CD4-positive, CD25-positive, alpha-beta regulatory T cell (primary cell): ENCODE data around the gene CCDC146. TPM values are rescaled to one million over a fixed set of nuclear protein-coding genes. Genes with fewer than 3 reads are reported as not detected.

Source experiments
- ATAC-seq, 2 donors: fragments of 150-1000 bp; cut with Tn5 transposase; one replicate each; pipeline ENCODE4 v1.10.0; 2021; ENCODE audit warnings: low read depth in 2 of 2, moderate number of reproducible peaks in 2 of 2, moderate library complexity in 1 of 2
- DNase-seq, 3 donors: peaks; one replicate each; pipeline versions ENCODE4 v3.0.0 to v3.0.0-alpha.2; 2012 to 2022; ENCODE audit warnings: mixed read lengths in 1 of 3
- H3K27ac ChIP-seq: one replicate; pipeline ENCODE4 v1.7.0; 2013; ENCODE audit warnings: mild to moderate bottlenecking, low read length; ENCODE audit not compliant: insufficient read depth, poor library complexity, severe bottlenecking
- H3K27me3 ChIP-seq: one replicate; pipeline ENCODE4 v1.7.0; 2013; ENCODE audit warnings: low read length; ENCODE audit not compliant: control insufficient read depth, insufficient read depth
- H3K36me3 ChIP-seq: one replicate; pipeline ENCODE4 v1.7.0; 2013; ENCODE audit warnings: mild to moderate bottlenecking, low read length, moderate library complexity; ENCODE audit not compliant: control insufficient read depth, insufficient read depth
- H3K4me1 ChIP-seq: 2 replicates; pipeline ENCODE4 v1.7.0; 2013; ENCODE audit warnings: mild to moderate bottlenecking, low read length; ENCODE audit not compliant: insufficient read depth, control insufficient read depth, poor library complexity, severe bottlenecking
- H3K4me3 ChIP-seq: one replicate; pipeline ENCODE4 v1.7.0; 2013; ENCODE audit warnings: low read depth, mild to moderate bottlenecking, low read length, moderate library complexity
- H3K9me3 ChIP-seq, 2 experiments: 1 replicate in 1 of 2; 2 replicates in 1 of 2; pipeline ENCODE4 v1.7.0; 2013; ENCODE audit warnings: low read length in 2 of 2, mild to moderate bottlenecking in 1 of 2, moderate library complexity in 1 of 2; ENCODE audit not compliant: control insufficient read depth in 2 of 2
- H3K27ac Mint-ChIP-seq, 3 donors: one replicate each; pipeline ENCODE4 v1.8.0; 2020 to 2022; ENCODE audit warnings: mild to moderate bottlenecking in 3 of 3, mixed read lengths in 3 of 3, moderate library complexity in 2 of 3
- H3K27me3 Mint-ChIP-seq: one replicate; pipeline ENCODE4 v1.8.0; 2022; ENCODE audit warnings: mild to moderate bottlenecking, mixed read lengths
- H3K36me3 Mint-ChIP-seq: one replicate; pipeline ENCODE4 v1.8.0; 2020; ENCODE audit warnings: mixed read lengths
- H3K4me1 Mint-ChIP-seq, 4 donors: one replicate each; pipeline ENCODE4 v1.8.0; 2020 to 2022; ENCODE audit warnings: mixed read lengths in 4 of 4, mild to moderate bottlenecking in 1 of 4
- H3K4me3 Mint-ChIP-seq, 4 donors: one replicate each; pipeline ENCODE4 v1.8.0; 2020 to 2022; ENCODE audit warnings: mild to moderate bottlenecking in 4 of 4, mixed read lengths in 4 of 4, moderate library complexity in 3 of 4
- H3K9me3 Mint-ChIP-seq, 7 donors: one replicate each; pipeline ENCODE4 v1.8.0; 2020 to 2022; ENCODE audit warnings: mixed read lengths in 7 of 7, mild to moderate bottlenecking in 3 of 7, moderate library complexity in 2 of 7
- polyA plus RNA-seq, 4 donors: library from polyadenylated mRNA; unstranded; fragments of 300-500 nt; fragmentation: Illumina TruSeq; gene quantifications; one replicate each; pipeline ENCODE4 v1.2.3, GENCODE V29; 2021
- total RNA-seq: library from RNA; stranded (reverse); gene quantifications from one replicate; pipeline ENCODE4 v1.2.3, GENCODE V29; 2022

The CCDC146 gene
- total and polyA plus RNA-seq, 5 donors from 2014 or later, result 1.4 to 20.1 (median 2.9) TPM

DNA sequence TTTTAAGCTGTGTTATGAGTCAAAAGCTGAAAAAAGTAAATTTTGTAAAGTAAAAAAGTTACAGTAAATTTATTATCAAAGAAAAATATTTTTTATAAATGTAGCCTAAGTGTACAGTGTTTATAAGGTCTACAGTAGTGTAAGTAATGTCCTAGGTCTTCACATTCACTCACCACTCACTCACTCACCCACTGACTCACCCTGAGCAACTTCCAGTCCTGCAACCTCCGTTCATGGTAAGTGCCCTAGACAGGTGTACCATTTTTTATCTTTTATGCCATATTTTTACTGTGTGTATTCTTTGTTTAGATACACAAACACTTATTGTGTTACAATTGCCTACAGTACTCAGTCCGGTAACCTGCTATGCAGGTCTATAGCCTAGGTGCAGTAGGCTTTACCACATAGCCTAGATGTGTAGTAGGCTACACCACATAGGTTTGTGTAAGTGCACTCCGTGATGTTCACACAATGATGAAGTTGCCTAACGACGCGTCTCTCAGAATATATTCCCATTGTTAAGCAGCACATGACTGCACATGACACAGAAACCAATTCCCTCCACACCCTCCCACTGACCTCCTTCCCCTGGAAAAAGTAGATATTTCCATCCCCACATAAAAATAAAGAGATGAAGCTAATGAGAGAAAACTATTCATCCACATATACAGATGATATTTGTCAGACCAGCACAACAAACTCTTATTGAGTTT is 122.0 kb downstream of the CCDC146 start:
- Mint-ChIP-seq H3K27ac (no peak overlapping the region), H3K4me3 (no peak overlapping the region), H3K9me3 (no peaks in the 10 kb centered on the region), H3K36me3 (peaks cover 17% of the 10 kb centered on the region), H3K27me3 (no peaks in the 10 kb centered on the region), H3K4me1 (peaks cover 0 to 8% (median 3%) of the 10 kb centered on the region in 4 donors)
- peaks cover 4% of the 10 kb centered on the region for H3K4me1 ChIP-seq
- DNase-seq, result no peak
- no peaks in the 10 kb centered on the region for H3K27me3 ChIP-seq
- no peak overlapping the region for H3K27ac ChIP-seq
- H3K4me3 ChIP-seq, result no peak overlapping the region
- no peak for ATAC-seq
- peaks cover 2% of the 10 kb centered on the region for H3K36me3 ChIP-seq
- no peaks in the 10 kb centered on the region for H3K9me3 ChIP-seq

- Histone ChIP-seq H3K27me3 (no peaks in the 10 kb centered on the region), H3K27ac (no peak overlapping the region), H3K9me3 (no peaks in the 10 kb centered on the region), H3K36me3 (peaks cover 2% of the 10 kb centered on the region), H3K4me1 (no peaks in the 10 kb centered on the region), H3K4me3 (no peak overlapping the region)
- Mint-ChIP-seq H3K4me1 (peaks cover 0 to 3% (median 0%) of the 10 kb centered on the region in 4 donors), H3K27ac (no peak overlapping the region), H3K27me3 (no peaks in the 10 kb centered on the region), H3K36me3 (peaks cover 17% of the 10 kb centered on the region), H3K9me3 (no peaks in the 10 kb centered on the region), H3K4me3 (no peak overlapping the region)
- DNase-seq (no peak), ATAC-seq (no peak)
Observed at GRCh38 chr7:77245015-77245755, 122.8 kb downstream of the CCDC146 start.

- Mint-ChIP-seq H3K4me3 (no peak overlapping the region), H3K4me1 (peaks cover 0 to 2% (median 0%) of the 10 kb centered on the region in 4 donors), H3K27me3 (no peaks in the 10 kb centered on the region), H3K27ac (peak overlapping the region in 1 of 3 donors; percentile 4), H3K9me3 (no peaks in the 10 kb centered on the region), H3K36me3 (peaks cover 17% of the 10 kb centered on the region)
- DNase-seq (no peak), ATAC-seq (no peak)
- H3K27me3 ChIP-seq, result no peaks in the 10 kb centered on the region
- no peaks in the 10 kb centered on the region for H3K9me3 ChIP-seq
- no peak overlapping the region for H3K4me3 ChIP-seq
- H3K4me1 ChIP-seq, result no peaks in the 10 kb centered on the region
- H3K27ac ChIP-seq, result no peak overlapping the region
- peaks cover 2% of the 10 kb centered on the region for H3K36me3 ChIP-seq
Observed at GRCh38 chr7:77246026-77246640, 123.7 kb downstream of the CCDC146 start.

DNA sequence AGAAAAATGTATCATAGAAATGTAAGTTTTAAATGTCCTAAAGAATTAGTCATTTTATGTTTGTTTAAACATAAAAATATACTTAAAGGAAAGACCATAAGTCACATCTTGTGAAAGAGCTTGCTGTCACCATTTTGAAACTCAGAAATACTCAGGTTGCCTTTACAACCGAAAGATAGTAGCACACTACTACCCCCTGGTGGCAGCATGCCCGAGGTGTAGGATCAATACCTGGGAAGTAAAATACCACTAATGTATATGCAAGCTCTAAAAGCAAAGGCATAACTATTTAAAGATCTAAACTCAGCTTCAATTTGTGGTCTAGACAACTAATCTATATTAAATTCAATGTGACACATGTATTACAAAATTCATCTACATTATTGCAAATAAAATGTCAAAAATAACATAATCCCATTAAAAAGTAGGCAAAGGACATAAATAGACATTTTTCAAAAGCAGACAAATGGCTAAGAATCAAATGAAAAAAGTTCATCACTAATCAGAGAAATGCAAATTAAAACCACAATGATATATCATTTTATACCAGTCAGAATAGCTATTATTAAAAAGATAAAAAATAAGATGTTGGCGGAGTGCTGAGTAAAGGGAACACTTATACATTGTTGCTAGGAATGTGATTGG is 124.9 kb downstream of the CCDC146 start:
- H3K4me1 ChIP-seq, result no peaks in the 10 kb centered on the region
- no peaks in the 10 kb centered on the region for H3K27me3 Mint-ChIP-seq
- peaks cover 15% of the 10 kb centered on the region for H3K36me3 Mint-ChIP-seq
- H3K27ac ChIP-seq, result no peak overlapping the region
- H3K9me3 ChIP-seq, result no peaks in the 10 kb centered on the region
- DNase-seq, result peak; percentile 76 to 90 (median 82)
- no peak overlapping the region for H3K4me3 Mint-ChIP-seq
- no peak overlapping the region for H3K4me3 ChIP-seq
- no peak overlapping the region for H3K27ac Mint-ChIP-seq
- H3K36me3 ChIP-seq, result peaks cover 2% of the 10 kb centered on the region
- peak; percentile 93 to 95 for ATAC-seq
- no peaks in the 10 kb centered on the region for H3K9me3 Mint-ChIP-seq
- H3K4me1 Mint-ChIP-seq, result no peaks in the 10 kb centered on the region
- no peaks in the 10 kb centered on the region for H3K27me3 ChIP-seq

DNA sequence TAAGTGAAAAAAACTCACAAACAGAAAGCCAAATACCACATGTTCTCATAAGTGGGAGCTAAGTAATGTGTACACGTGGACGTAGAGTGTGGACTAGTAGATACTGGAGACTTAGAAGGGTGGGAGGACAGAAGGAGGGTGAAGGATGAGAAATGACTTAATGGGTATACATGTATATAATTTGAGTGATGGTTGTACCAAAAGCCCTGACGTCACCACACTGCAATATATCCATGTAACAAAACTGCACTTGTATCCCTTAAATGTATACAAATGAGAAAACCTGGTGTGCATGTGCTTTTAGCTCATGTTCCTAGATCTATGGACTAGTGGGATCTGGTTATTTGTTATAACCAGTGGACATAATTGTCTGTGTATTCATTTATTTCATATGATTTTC is 125.7 kb downstream of the CCDC146 start:
- Mint-ChIP-seq H3K4me3 (no peak overlapping the region), H3K4me1 (no peaks in the 10 kb centered on the region), H3K27ac (no peak overlapping the region), H3K36me3 (peaks cover 9% of the 10 kb centered on the region), H3K27me3 (no peaks in the 10 kb centered on the region), H3K9me3 (no peaks in the 10 kb centered on the region)
- Histone ChIP-seq H3K27ac (no peak overlapping the region), H3K4me3 (no peak overlapping the region), H3K36me3 (no peaks in the 10 kb centered on the region), H3K27me3 (no peaks in the 10 kb centered on the region), H3K9me3 (no peaks in the 10 kb centered on the region), H3K4me1 (no peaks in the 10 kb centered on the region)
- ATAC-seq (no peak), DNase-seq (no peak)

DNA sequence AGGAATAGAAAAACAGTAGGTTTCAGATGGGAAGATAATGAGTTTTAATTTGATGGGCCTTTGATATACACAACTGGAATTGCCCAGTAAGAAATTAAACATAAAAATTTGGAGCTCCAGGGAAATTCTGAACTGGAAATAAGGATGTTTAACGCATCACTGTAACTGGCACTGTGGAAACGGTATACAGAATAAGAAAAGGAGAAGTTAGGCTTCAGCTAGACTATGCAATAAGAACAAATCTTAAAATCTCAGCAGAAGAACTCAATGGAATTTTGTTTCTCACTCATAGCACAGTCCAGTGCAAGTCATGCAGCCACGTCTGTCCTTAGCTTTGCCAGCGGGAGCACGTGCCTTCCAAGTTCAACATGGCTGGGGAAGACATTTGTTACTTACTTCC is 130.1 kb downstream of the CCDC146 start:
- no peak for DNase-seq
- peaks cover 15% of the 10 kb centered on the region for H3K36me3 Mint-ChIP-seq
- no peaks in the 10 kb centered on the region for H3K9me3 Mint-ChIP-seq
- Histone ChIP-seq H3K27me3 (no peaks in the 10 kb centered on the region), H3K9me3 (no peaks in the 10 kb centered on the region), H3K4me1 (no peaks in the 10 kb centered on the region), H3K4me3 (no peak overlapping the region), H3K27ac (no peak overlapping the region), H3K36me3 (no peaks in the 10 kb centered on the region)
- no peak overlapping the region for H3K4me3 Mint-ChIP-seq
- no peaks in the 10 kb centered on the region for H3K4me1 Mint-ChIP-seq
- H3K27ac Mint-ChIP-seq, result no peak overlapping the region
- no peak for ATAC-seq
- H3K27me3 Mint-ChIP-seq, result no peaks in the 10 kb centered on the region

- no peaks in the 10 kb centered on the region for H3K4me1 ChIP-seq
- no peaks in the 10 kb centered on the region for H3K9me3 ChIP-seq
- Mint-ChIP-seq H3K27ac (peak overlapping the region in 1 of 3 donors; percentile 8), H3K27me3 (no peaks in the 10 kb centered on the region), H3K4me1 (no peaks in the 10 kb centered on the region), H3K36me3 (peaks cover 15% of the 10 kb centered on the region), H3K4me3 (no peak overlapping the region), H3K9me3 (no peaks in the 10 kb centered on the region)
- no peak for ATAC-seq
- H3K36me3 ChIP-seq, result no peaks in the 10 kb centered on the region
- DNase-seq, result no peak
- H3K4me3 ChIP-seq, result no peak overlapping the region
- H3K27me3 ChIP-seq, result no peaks in the 10 kb centered on the region
- no peak overlapping the region for H3K27ac ChIP-seq
Observed at GRCh38 chr7:77253151-77253550, 130.7 kb downstream of the CCDC146 start.
